Neural cell (in vitro differentiated cells): ENCODE measurements around the gene ALDH1A1. TPM values are rescaled to one million over a fixed set of nuclear protein-coding genes. Genes with fewer than 3 reads are reported as not detected.

Experiments used
- H2AFZ ChIP-seq: fragments of 200-600, 300-800 bp; sonication (generic), shearing (Covaris generic); 2 replicates; pipeline ENCODE4 v1.6.0; 2014; ENCODE audit warnings: low read depth, mild to moderate bottlenecking, antibody characterized with exemption, low read length, moderate library complexity
- H3F3A ChIP-seq: fragments of 200-600 bp; shearing (Covaris generic); 2 replicates; pipeline ENCODE4 v1.6.1; 2016; ENCODE audit warnings: mild to moderate bottlenecking, moderate library complexity, mixed read lengths, antibody characterized with exemption, low read length; ENCODE audit not compliant: insufficient read depth, poor library complexity, severe bottlenecking
- H3K27ac ChIP-seq: fragments of 200-600, 300-800 bp; sonication (generic), shearing (Covaris generic); 2 replicates; pipeline ENCODE4 v1.5.1; 2014; ENCODE audit warnings: mild to moderate bottlenecking, low read length, moderate library complexity
- H3K27me3 ChIP-seq: fragments of 300-800, 200-600 bp; sonication (generic), shearing (Covaris generic); 2 replicates; pipeline ENCODE4 v1.6.0; 2014; ENCODE audit warnings: mild to moderate bottlenecking, low read depth, low read length, moderate library complexity; ENCODE audit not compliant: insufficient read depth
- H3K36me3 ChIP-seq: fragments of 300-800, 200-600 bp; sonication (generic), shearing (Covaris generic); 2 replicates; pipeline ENCODE4 v1.5.1; 2014; ENCODE audit warnings: mild to moderate bottlenecking, antibody characterized with exemption, low read length, moderate library complexity; ENCODE audit not compliant: insufficient read depth
- H3K4me2 ChIP-seq: fragments of 300-800, 200-600 bp; sonication (generic), shearing (Covaris generic); 2 replicates; pipeline ENCODE4 v1.6.0; 2014; ENCODE audit warnings: mild to moderate bottlenecking, low read length
- H3K4me3 ChIP-seq: fragments of 300-800, 200-600 bp; sonication (generic), shearing (Covaris generic); 2 replicates; pipeline ENCODE4 v1.5.1; 2014; ENCODE audit warnings: mild to moderate bottlenecking, low read length, moderate library complexity
- H3K79me2 ChIP-seq: fragments of 200-600 bp; shearing (Covaris generic); replicated peaks from 2 replicates; pipeline ENCODE4 v1.6.0; 2014; ENCODE audit warnings: mild to moderate bottlenecking, low read length, moderate library complexity; ENCODE audit not compliant: insufficient read depth
- H3K9ac ChIP-seq: fragments of 300-800, 200-600 bp; sonication (generic), shearing (Covaris generic); 2 replicates; pipeline ENCODE4 v1.6.1; 2016; ENCODE audit warnings: mild to moderate bottlenecking, low read length, mixed read lengths
- H3K9me2 ChIP-seq: fragments of 200-600 bp; shearing (Covaris generic); 2 replicates; pipeline ENCODE4 v1.6.1; 2016; ENCODE audit warnings: mild to moderate bottlenecking, low read length, mixed read lengths; ENCODE audit not compliant: insufficient read depth
- H3K9me3 ChIP-seq: fragments of 200-600, 300-800 bp; sonication (generic), shearing (Covaris generic); 2 replicates; pipeline ENCODE4 v1.6.1; 2016; ENCODE audit warnings: mild to moderate bottlenecking, mixed run types, low read length, moderate library complexity, mixed read lengths
- H4K20me1 ChIP-seq: fragments of 200-600 bp; shearing (Covaris generic); 2 replicates; pipeline ENCODE4 v1.6.1; 2016; ENCODE audit warnings: mild to moderate bottlenecking, mixed run types; ENCODE audit not compliant: insufficient read depth
- EP300 ChIP-seq: fragments of 450-650 bp; conservative IDR thresholded peaks from 2 replicates; pipeline ENCODE4 v1.6.1; 2014; ENCODE audit warnings: antibody characterized with exemption, mild to moderate bottlenecking, moderate library complexity; ENCODE audit not compliant: poor library complexity, severe bottlenecking
- EZH2 ChIP-seq: fragments of 200-600, 300-800 bp; shearing (Covaris generic), sonication (generic); IDR thresholded peaks from 2 replicates; pipeline ENCODE4 v1.6.1; 2014; ENCODE audit warnings: antibody characterized with exemption, low read length, borderline replicate concordance, mild to moderate bottlenecking; ENCODE audit not compliant: insufficient read depth, poor library complexity, severe bottlenecking
- MXI1 ChIP-seq: fragments of 450-650 bp; conservative IDR thresholded peaks from 2 replicates; pipeline ENCODE4 v1.6.1; 2014; ENCODE audit warnings: antibody characterized with exemption, mild to moderate bottlenecking; ENCODE audit not compliant: poor library complexity, severe bottlenecking
- POLR2AphosphoS5 ChIP-seq: IDR thresholded peaks from 2 replicates; pipeline ENCODE4 v1.6.1; 2012
- RAD21 ChIP-seq: fragments of 450-650 bp; conservative IDR thresholded peaks from 2 replicates; pipeline ENCODE4 v1.6.1; 2014; ENCODE audit warnings: antibody characterized with exemption, mild to moderate bottlenecking, moderate library complexity
- SMC3 ChIP-seq: fragments of 450-650 bp; conservative IDR thresholded peaks from 2 replicates; pipeline ENCODE4 v1.6.1; 2014; ENCODE audit warnings: antibody characterized with exemption, mild to moderate bottlenecking, moderate library complexity; ENCODE audit not compliant: poor library complexity
- TAF1 ChIP-seq: IDR thresholded peaks from 2 replicates; pipeline ENCODE4 v1.6.1; 2012; ENCODE audit warnings: low read depth
- polyA plus RNA-seq: library from polyadenylated mRNA; depleted of rRNA; stranded (reverse); fragments of >200 nt; gene quantifications from 2 replicates; pipeline ENCODE4 v1.2.3, GENCODE V29; 2014
- TF ChIP-seq, protein P1 (sequence below): IDR thresholded peaks from 2 replicates; pipeline ENCODE4 v1.6.1; 2012; ENCODE audit warnings: borderline replicate concordance
- TF ChIP-seq, protein P2 (sequence below): fragments of 450-650 bp; IDR thresholded peaks from 2 replicates; pipeline ENCODE4 v1.5.1; 2014; ENCODE audit warnings: antibody characterized with exemption, mild to moderate bottlenecking, moderate library complexity; ENCODE audit not compliant: poor library complexity, severe bottlenecking

Gene ALDH1A1
- polyA plus RNA-seq, 1 donor from 2014 or later: not detected

DNA sequence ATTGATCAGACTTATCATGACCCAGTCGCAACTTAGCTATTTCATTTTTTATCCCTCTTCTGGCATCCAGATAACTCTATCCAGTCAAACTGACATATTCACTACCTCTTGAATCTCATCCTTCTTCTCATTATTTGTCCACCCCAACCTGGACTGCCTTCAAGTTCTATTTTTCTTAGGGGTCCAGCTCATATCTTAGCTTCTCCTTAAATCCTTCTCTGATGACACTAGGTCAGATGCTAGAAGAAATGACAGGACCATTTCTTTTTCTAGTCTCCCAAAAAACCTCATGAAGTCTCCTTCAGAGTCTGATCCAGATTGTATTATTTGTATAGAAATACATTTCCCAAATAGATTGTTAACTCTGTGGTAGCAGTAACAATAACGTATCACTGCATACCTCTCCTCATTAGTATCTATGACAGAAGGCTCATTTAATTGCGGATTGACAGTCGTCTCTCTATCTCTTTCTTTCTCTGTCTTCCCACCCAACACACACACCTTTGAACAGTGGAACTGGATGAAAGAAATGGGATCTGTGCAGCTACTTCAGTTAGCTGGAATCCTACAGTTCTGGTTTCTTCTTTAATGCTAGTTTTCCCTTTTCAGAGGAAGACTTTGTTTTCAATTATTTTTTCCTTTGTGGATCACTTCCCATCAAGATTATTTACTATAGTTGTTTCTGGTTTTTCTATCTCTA lies 33.5 kb downstream of the ALDH1A1 start:
- no peak overlapping the region for H3K9ac ChIP-seq
- H3K36me3 ChIP-seq: no peaks in the 10 kb centered on the region
- H3K4me2 ChIP-seq: no peak overlapping the region
- no peaks in the 10 kb centered on the region for H3K9me2 ChIP-seq
- no peaks in the 10 kb centered on the region for H3F3A ChIP-seq
- TF ChIP-seq, protein P1, sequence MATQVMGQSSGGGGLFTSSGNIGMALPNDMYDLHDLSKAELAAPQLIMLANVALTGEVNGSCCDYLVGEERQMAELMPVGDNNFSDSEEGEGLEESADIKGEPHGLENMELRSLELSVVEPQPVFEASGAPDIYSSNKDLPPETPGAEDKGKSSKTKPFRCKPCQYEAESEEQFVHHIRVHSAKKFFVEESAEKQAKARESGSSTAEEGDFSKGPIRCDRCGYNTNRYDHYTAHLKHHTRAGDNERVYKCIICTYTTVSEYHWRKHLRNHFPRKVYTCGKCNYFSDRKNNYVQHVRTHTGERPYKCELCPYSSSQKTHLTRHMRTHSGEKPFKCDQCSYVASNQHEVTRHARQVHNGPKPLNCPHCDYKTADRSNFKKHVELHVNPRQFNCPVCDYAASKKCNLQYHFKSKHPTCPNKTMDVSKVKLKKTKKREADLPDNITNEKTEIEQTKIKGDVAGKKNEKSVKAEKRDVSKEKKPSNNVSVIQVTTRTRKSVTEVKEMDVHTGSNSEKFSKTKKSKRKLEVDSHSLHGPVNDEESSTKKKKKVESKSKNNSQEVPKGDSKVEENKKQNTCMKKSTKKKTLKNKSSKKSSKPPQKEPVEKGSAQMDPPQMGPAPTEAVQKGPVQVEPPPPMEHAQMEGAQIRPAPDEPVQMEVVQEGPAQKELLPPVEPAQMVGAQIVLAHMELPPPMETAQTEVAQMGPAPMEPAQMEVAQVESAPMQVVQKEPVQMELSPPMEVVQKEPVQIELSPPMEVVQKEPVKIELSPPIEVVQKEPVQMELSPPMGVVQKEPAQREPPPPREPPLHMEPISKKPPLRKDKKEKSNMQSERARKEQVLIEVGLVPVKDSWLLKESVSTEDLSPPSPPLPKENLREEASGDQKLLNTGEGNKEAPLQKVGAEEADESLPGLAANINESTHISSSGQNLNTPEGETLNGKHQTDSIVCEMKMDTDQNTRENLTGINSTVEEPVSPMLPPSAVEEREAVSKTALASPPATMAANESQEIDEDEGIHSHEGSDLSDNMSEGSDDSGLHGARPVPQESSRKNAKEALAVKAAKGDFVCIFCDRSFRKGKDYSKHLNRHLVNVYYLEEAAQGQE: no peak
- TF ChIP-seq EZH2: no peak
- TF ChIP-seq, protein P2, sequence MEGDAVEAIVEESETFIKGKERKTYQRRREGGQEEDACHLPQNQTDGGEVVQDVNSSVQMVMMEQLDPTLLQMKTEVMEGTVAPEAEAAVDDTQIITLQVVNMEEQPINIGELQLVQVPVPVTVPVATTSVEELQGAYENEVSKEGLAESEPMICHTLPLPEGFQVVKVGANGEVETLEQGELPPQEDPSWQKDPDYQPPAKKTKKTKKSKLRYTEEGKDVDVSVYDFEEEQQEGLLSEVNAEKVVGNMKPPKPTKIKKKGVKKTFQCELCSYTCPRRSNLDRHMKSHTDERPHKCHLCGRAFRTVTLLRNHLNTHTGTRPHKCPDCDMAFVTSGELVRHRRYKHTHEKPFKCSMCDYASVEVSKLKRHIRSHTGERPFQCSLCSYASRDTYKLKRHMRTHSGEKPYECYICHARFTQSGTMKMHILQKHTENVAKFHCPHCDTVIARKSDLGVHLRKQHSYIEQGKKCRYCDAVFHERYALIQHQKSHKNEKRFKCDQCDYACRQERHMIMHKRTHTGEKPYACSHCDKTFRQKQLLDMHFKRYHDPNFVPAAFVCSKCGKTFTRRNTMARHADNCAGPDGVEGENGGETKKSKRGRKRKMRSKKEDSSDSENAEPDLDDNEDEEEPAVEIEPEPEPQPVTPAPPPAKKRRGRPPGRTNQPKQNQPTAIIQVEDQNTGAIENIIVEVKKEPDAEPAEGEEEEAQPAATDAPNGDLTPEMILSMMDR: no peak
- no peak for TF ChIP-seq SMC3
- no peak for TF ChIP-seq EP300
- TF ChIP-seq TAF1: no peak
- TF ChIP-seq POLR2AphosphoS5: no peak
- no peak for TF ChIP-seq MXI1
- no peaks in the 10 kb centered on the region for H3K79me2 ChIP-seq
- no peak overlapping the region for H3K27ac ChIP-seq
- H3K9me3 ChIP-seq: no peaks in the 10 kb centered on the region
- no peaks in the 10 kb centered on the region for H3K27me3 ChIP-seq
- H4K20me1 ChIP-seq: no peaks in the 10 kb centered on the region
- H3K4me3 ChIP-seq: no peak overlapping the region
- no peak overlapping the region for H2AFZ ChIP-seq

GRCh38 chr9:72917892-72918509 lies 34.9 kb downstream of the ALDH1A1 start:
- Histone ChIP-seq H3K27me3 (no peaks in the 10 kb centered on the region), H3K9me3 (no peaks in the 10 kb centered on the region), H3F3A (no peaks in the 10 kb centered on the region), H4K20me1 (no peaks in the 10 kb centered on the region), H3K36me3 (no peaks in the 10 kb centered on the region), H3K4me2 (no peak overlapping the region), H2AFZ (no peak overlapping the region), H3K9ac (no peak overlapping the region), H3K9me2 (no peaks in the 10 kb centered on the region), H3K79me2 (no peaks in the 10 kb centered on the region), H3K27ac (no peak overlapping the region), H3K4me3 (no peak overlapping the region)
- no peak for TF ChIP-seq EZH2
- no peak for TF ChIP-seq SMC3
- TF ChIP-seq POLR2AphosphoS5: no peak
- no peak for TF ChIP-seq RAD21
- TF ChIP-seq MXI1: no peak
- no peak for TF ChIP-seq EP300
- TF ChIP-seq TAF1: no peak
- TF ChIP-seq, protein P1: no peak
- TF ChIP-seq, protein P2: no peak
